SU-DHL-6 (cell line): ENCODE results near the gene DBN1.

ENCODE experiments used
- H2AFZ ChIP-seq: fragments of 200-600 bp; sonication (generic); 2 replicates; pipeline ENCODE4 v1.6.1; 2014; ENCODE audit warnings: low read depth, mild to moderate bottlenecking, moderate library complexity, mixed read lengths, antibody characterized with exemption, low read length; ENCODE audit not compliant: severe bottlenecking
- H3F3A ChIP-seq: fragments of 200-600 bp; shearing (Covaris generic); 2 replicates; pipeline ENCODE4 v1.6.0; 2016; ENCODE audit warnings: antibody characterized with exemption, mild to moderate bottlenecking; ENCODE audit not compliant: insufficient read depth
- H3K27ac ChIP-seq: fragments of 200-600 bp; sonication (generic); 2 replicates; pipeline ENCODE4 v1.5.1; 2016; ENCODE audit warnings: low read depth, mild to moderate bottlenecking, low read length, moderate library complexity, mixed read lengths
- H3K27me3 ChIP-seq: fragments of 200-600 bp; sonication (generic), shearing (Covaris generic); 2 replicates; pipeline ENCODE4 v1.6.0; 2014; ENCODE audit warnings: mild to moderate bottlenecking, low read length
- H3K36me3 ChIP-seq: fragments of 200-600 bp; sonication (generic); 2 replicates; pipeline ENCODE4 v1.6.1; 2014; ENCODE audit warnings: mild to moderate bottlenecking, low read length, mixed read lengths
- H3K4me2 ChIP-seq: fragments of 300-600, 200-600 bp; shearing (Covaris generic), sonication (generic); 2 replicates; pipeline ENCODE4 v1.6.0; 2014; ENCODE audit warnings: low read length, low read depth, mild to moderate bottlenecking; ENCODE audit not compliant: poor library complexity, severe bottlenecking
- H3K4me3 ChIP-seq: fragments of 200-600 bp; sonication (generic); 2 replicates; pipeline ENCODE4 v1.5.1; 2014; ENCODE audit warnings: antibody characterized with exemption, low read length, mild to moderate bottlenecking, mixed read lengths; ENCODE audit not compliant: insufficient read depth, poor library complexity, severe bottlenecking
- H3K79me2 ChIP-seq: fragments of 200-600 bp; sonication (generic); 2 replicates; pipeline ENCODE4 v1.6.1; 2014; ENCODE audit warnings: mild to moderate bottlenecking, low read length, moderate library complexity; ENCODE audit not compliant: insufficient read depth
- H3K9ac ChIP-seq: fragments of 200-600 bp; sonication (generic); 2 replicates; pipeline ENCODE4 v1.7.0; 2014; ENCODE audit warnings: mild to moderate bottlenecking, low read length
- H3K9me2 ChIP-seq: fragments of 200-600 bp; sonication (generic); replicated peaks from 2 replicates; pipeline ENCODE4 v1.6.1; 2014; ENCODE audit warnings: low read length; ENCODE audit not compliant: insufficient read depth
- H3K9me3 ChIP-seq: fragments of 200-600 bp; sonication (generic); 2 replicates; pipeline ENCODE4 v1.6.1; 2014; ENCODE audit warnings: low read length, mixed read lengths; ENCODE audit not compliant: insufficient read depth
- H4K20me1 ChIP-seq: fragments of 200-600 bp; sonication (generic); 2 replicates; pipeline ENCODE4 v1.6.1; 2014; ENCODE audit warnings: low read depth, mild to moderate bottlenecking, antibody characterized with exemption, low read length, moderate library complexity, mixed read lengths
- CTCF ChIP-seq: fragments of 200-600 bp; sonication (generic); IDR thresholded peaks from one replicate; pipeline ENCODE4 v1.5.1; 2017; ENCODE audit warnings: antibody characterized with exemption, mild to moderate bottlenecking, low read length, moderate library complexity; ENCODE audit not compliant: insufficient read depth, poor library complexity, severe bottlenecking
- EZH2phosphoT487 ChIP-seq: fragments of 200-600 bp; sonication (generic), shearing (Covaris generic); conservative IDR thresholded peaks from 2 replicates; pipeline ENCODE4 v1.6.1; 2018; ENCODE audit warnings: mild to moderate bottlenecking, antibody characterized with exemption, low read length, moderate library complexity, mixed read lengths

DBN1 gene

GRCh38 chr5:177468329-177468684 is 5.1 kb downstream of the DBN1 start:
- peaks cover 3% of the 10 kb centered on the region; the same call in 1 of the 2 replicates for H3K36me3 ChIP-seq
- no peak overlapping the region for H3K4me3 ChIP-seq
- no peaks in the 10 kb centered on the region for H3K9me3 ChIP-seq
- H3K9me2 ChIP-seq = no peaks in the 10 kb centered on the region
- no peak overlapping the region for H2AFZ ChIP-seq
- H3K27me3 ChIP-seq = no peaks in the 10 kb centered on the region
- no peaks in the 10 kb centered on the region for H3F3A ChIP-seq
- H4K20me1 ChIP-seq = no peaks in the 10 kb centered on the region
- no peak overlapping the region for H3K9ac ChIP-seq
- H3K27ac ChIP-seq = no peak overlapping the region
- TF ChIP-seq EZH2phosphoT487 (no peak), CTCF (no peak)
- H3K4me2 ChIP-seq = no peak overlapping the region
- peaks cover 13% of the 10 kb centered on the region for H3K79me2 ChIP-seq

- Histone ChIP-seq H2AFZ (no peak overlapping the region), H3K36me3 (peaks cover 3% of the 10 kb centered on the region; the same call in 1 of the 2 replicates), H3K4me3 (no peak overlapping the region), H3K4me2 (no peak overlapping the region), H3K9me2 (no peaks in the 10 kb centered on the region), H3K27me3 (no peaks in the 10 kb centered on the region), H3K9ac (no peak overlapping the region), H3K9me3 (no peaks in the 10 kb centered on the region), H3F3A (no peaks in the 10 kb centered on the region), H3K27ac (no peak overlapping the region), H4K20me1 (no peaks in the 10 kb centered on the region), H3K79me2 (peaks cover 11% of the 10 kb centered on the region)
- no peak for TF ChIP-seq CTCF
These were observed 6.0 kb downstream of the DBN1 start for GRCh38 chr5:177467436-177467835.

- H3K27me3 ChIP-seq = no peaks in the 10 kb centered on the region
- no peak overlapping the region for H3K9ac ChIP-seq
- no peak overlapping the region for H3K4me2 ChIP-seq
- no peaks in the 10 kb centered on the region for H3K9me3 ChIP-seq
- no peak overlapping the region for H3K27ac ChIP-seq
- H3K79me2 ChIP-seq = peaks cover 6% of the 10 kb centered on the region
- no peak for TF ChIP-seq CTCF
- no peak for TF ChIP-seq EZH2phosphoT487
- H3K36me3 ChIP-seq = peaks cover 3% of the 10 kb centered on the region; the same call in 1 of the 2 replicates
- no peaks in the 10 kb centered on the region for H4K20me1 ChIP-seq
- no peaks in the 10 kb centered on the region for H3F3A ChIP-seq
- H3K9me2 ChIP-seq = no peaks in the 10 kb centered on the region
- no peak overlapping the region for H2AFZ ChIP-seq
- H3K4me3 ChIP-seq = no peak overlapping the region
These were observed 6.6 kb downstream of the DBN1 start for GRCh38 chr5:177466861-177467260.
